GM20431 (cell line): ENCODE data around the gene MATN1.
"Not testable (repeated sequence)": the region's sequence is repeated elsewhere in the genome, so short reads cannot be mapped to it uniquely, and the experiment has no call there.

Source experiments
- in situ Hi-C: fragments of 300-500 bp; cut with MseI, MboI; formaldehyde crosslinking; loops from one replicate; pipeline ENCODE4 v1.15.0; 2020; ENCODE audit warnings: low sequenced_read_pairs; ENCODE audit not compliant: unreplicated experiment

Gene MATN1

DNA sequence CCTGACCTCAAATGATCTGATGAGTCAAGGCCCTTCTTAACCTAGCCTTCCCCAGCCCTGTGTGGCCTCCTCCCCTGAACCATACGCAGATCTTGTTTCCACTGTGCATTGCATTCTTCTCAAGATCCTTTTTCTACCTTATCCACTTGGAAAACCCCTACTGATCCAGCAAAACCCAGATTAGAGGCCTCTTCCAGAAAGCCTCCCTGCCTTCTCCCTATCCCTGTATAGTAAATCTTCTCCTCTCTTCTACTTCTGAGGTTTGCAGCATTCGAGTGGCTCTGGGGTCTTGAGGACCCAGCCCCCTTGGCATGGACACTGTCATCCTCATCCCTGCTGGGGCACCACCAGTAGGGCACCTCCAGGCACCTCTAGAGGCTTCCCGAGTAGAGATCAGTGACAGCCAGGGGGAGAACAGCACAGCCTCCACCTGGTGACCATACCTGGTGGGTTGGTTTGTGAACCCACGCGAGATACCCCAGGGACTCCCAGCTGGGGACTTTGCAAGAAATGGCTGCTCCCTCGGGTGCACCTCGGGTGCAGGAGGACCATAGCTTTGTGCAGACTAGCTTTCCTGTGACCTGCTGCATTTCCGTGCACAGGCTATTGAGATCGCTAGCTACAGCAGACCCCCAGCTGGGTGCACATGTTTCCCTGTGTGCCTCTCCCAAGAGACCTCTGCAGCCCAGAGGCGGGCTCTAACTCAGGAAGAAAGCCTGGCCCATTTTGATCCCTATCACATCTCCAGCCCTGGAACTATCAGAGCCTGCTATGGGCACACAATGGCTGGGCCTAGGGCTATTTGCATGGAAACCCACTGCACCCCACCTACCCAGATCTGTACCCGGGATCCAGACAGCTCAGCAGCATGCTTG is 34.2 kb downstream of the MATN1 start:
- in situ Hi-C loops = no loop called here

DNA sequence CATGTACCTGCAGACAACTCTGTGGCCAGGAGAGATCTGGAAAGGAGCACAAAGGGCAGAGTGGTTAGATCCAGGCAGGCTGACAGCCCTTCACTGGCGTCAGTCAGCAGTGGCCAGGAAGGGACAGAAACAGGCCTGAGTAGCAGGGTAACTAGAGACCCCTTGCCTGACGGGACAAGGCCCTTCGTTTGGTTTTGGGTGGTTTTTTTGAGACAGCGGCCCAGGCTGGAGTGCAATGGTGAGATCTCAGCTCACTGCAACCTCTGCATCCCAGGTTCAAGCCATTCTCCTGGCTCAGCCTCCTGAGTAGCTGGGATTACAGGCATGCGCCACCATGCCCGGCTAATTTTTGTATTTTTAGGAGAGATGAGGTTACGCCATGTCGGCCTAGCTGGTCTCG is 34.9 kb downstream of the MATN1 start:
- in situ Hi-C loops = not testable (repeated sequence)

DNA sequence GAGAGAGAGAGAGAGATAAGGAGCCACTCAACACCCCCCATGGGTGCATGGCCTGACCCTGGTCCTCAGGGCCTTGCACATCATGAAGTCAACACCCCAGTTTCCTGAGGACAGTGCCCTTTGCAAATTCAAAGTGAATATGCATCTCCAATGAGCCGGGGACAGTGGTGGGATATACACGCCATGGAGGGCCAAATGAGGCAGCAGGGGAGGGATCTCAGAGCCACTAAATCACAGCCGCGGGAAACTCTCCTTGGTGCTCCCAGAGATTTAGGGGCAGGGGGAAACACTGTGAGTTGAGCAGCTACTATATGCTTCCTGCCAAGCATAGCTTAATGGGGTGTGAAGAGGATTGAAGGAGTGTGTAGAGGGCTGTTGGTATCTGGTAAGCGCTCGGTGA is 35.5 kb downstream of the MATN1 start:
- in situ Hi-C loops = no loop called here

DNA sequence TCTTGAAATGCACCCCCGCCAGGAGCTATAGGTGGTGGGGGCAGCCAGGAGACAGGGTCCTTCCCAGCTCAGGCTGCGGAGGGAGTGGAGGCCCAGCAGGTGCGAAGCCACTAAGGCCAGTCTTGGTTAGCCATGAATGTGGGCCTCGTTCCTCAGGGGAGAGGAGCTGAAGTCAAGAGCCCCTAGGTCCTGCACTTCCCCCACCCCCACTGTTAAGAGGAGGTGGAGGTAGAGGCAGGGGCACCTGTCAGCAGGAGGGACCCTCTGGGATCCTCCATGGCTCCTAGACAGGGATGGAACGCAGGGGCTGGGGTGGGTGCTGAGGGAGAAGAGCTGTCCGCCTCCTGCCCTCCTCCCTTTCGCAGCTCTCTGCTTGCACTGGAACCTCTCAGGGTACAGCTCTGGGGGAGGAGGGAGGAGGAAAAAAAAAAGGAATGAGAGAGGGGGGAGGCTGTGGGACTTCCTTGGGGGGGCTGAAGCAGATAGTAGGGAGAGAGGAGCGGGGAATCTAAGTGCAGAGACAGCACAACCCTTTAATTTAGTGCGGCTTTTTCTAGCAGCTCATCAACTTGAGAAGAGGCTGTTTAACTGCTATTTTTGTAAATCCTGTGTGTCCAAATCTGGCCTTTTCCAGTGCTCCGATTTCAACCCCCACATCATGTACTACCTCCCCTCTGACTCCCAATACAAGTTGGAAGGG is 37.0 kb downstream of the MATN1 start:
- in situ Hi-C loops = no loop called here

- in situ Hi-C loops = no loop called here
These were observed 37.6 kb downstream of the MATN1 start for GRCh38 chr1:30685796-30686165.

- in situ Hi-C loops = no loop called here
These were observed 38.2 kb downstream of the MATN1 start for GRCh38 chr1:30684881-30685795.

DNA sequence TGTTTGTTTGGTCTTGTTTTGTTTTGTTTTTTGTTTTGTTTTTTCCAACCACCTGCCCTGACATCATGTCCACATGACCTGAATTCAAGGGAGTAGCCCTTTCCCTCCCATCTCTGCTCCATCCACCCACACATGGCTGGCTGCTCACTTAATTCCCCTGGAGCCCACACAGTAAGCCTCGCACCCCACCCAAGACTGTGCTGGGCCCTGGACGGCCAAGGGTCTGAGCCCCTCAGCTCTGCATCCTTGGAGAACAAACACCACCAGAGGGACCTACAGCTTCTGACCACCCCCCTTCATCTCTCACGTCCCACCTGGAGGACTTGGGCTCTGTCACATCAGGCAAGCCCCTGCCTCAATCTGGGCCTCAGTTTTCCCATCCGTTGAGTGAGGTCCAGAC is 39.1 kb downstream of the MATN1 start:
- in situ Hi-C loops = no loop called here

- in situ Hi-C loops = no loop called here
These were observed 39.7 kb downstream of the MATN1 start for GRCh38 chr1:30683699-30684098.

DNA sequence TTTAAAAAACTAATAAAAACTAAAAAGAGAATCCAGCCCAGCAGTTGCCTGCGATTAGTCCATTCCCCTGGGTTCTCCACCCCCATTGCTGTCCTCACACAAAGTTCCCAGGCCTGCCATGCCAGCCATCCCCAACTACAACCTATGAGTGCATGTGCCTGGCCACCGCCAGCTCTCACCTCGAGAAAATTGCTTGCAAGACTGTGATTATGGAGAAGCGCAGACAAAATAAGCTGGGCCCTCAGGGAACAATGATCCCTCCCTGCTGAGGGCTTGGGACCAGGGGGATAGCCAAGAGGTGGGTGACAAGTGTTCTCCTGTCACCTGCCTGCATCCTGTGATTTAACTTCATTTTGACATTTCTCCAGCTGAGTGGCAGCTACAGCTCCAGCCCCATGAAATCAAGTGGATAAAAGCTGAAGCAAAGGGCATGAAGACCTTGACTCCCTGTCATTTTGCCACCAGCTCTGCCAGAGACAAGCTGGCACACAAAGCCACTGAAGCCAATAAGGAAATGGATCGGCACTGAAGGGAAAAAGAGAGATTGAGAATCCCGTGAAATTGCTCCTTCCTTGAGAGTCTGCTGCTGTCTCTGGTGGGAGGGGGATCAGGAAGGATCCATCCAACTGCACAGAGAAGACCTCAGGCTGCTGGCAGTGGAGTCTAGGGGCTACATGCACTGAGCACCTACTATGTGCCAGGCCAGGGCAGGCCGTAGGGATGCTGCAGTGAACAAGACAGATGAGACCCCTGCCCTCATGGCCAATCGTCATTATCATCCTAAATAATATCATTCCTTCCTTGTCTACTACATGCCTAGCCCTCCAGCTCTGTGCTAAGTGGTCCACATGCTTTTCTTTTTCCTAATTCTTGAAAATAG is 40.7 kb downstream of the MATN1 start:
- in situ Hi-C loops = no loop called here

GRCh38 chr1:30681782-30682181 is 41.6 kb downstream of the MATN1 start:
- in situ Hi-C loops = no loop called here

DNA sequence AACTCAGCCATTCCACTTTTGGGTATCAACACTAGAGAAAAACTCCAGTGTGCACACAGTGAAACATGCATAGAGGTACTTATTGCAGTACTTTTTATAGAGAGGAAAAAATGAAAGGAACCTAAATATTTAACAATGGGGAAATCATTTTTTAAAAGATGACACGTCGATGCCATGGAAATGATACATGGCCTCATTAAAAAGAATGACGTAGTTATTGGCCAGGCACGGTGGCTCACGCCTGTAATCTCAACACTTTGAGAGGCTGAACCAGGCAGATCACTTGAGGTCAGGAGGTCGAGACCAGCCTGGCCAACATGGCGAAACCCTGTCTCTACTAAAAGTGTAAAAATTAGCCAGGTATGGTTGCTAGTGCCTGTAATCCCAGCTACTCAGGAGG is 42.5 kb downstream of the MATN1 start:
- in situ Hi-C loops = no loop called here

DNA sequence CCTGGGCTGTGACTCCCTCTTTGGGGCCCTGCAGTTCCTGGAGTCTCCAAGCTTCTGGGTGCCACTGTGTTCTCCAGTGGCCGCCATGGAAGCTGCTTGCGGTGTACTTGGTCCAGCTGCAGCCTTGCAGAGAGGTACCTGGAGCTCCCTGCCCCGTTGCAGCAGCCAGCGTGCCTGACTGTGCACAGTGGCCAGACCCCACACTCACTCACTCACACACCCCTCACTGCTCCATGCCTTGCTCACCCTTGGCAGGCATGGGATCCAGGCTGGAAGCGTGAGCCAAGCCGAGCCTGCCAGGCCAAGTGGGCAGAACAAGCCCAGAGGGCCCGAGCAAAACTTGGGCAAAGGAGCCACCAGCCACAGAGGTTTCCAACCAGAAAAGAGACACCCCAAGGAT is 43.0 kb downstream of the MATN1 start:
- in situ Hi-C loops = no loop called here

DNA sequence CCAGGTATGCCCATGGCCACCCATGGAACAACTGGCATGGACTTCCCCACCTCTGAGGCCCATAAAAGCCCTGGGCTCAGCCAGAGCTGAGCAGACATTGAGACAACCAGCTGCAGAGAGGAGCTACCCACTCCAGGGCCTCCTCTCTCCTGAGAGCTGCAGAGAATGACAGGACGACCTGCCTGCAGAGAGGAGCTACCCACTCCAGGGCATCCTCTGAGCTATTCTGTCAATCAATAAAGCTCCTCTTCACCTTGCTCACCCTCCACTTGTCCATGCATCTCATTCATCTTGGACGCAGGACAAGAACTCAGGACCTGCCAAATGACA is 43.4 kb downstream of the MATN1 start:
- in situ Hi-C loops = no loop called here

GRCh38 chr1:30679201-30679975 is 44.0 kb downstream of the MATN1 start:
- in situ Hi-C loops = no loop called here

DNA sequence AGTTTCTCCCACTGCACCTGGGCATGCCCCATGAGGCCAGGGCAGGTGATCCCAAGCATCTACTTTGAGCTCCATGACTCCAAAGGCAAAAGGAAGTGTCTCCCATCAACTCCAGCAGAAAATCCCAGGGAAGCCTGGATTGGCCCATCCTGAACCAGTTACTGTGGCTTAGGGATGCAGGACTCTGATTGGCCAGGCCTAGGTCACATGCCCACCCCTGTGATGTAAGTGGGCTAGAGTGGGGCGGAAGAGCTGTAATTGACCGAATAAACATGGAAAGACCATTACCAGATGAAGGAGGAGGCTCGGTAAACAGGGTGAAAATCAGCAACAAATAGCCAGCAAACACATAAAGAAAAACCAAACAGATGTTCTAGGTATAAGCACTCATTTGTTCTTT is 45.2 kb downstream of the MATN1 start:
- in situ Hi-C loops = no loop called here

DNA sequence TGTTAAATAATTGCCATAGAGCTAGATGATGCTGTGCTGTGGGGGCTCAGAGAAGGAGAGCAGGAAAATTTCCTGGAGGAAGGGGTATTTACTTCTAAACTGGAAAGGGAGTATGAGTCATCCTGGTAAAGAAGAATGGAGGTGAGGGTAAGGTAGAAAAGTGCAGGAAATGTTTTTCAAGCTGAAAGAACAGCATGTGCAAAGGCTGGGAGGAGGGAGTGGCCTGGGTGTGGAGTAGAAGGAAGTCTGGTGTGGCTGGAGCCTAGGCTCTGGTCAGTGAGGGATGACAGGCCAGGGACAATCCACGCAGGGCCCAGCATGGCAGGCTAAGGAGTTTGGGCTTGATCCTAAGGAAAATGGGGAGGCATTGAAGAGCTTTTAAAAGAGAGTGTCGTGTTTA is 45.9 kb downstream of the MATN1 start:
- in situ Hi-C loops = no loop called here

DNA sequence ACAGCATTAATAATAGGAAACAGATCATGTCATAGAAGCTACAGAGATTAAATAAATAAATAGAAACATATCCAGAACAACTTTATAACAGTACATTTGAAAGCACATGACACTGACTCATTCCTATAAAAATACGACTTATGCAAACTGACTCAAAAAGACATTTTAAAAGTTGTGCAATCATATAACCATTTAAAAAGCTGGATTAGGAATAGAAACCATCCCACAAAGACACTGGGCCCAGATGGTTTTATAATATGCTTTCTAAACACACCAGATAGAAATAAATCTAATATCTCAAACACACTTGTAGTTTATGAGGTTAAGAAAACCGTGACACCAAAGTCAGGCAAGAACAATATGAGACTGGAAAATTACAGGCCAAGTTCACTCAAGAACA is 47.6 kb downstream of the MATN1 start:
- in situ Hi-C loops = no loop called here

DNA sequence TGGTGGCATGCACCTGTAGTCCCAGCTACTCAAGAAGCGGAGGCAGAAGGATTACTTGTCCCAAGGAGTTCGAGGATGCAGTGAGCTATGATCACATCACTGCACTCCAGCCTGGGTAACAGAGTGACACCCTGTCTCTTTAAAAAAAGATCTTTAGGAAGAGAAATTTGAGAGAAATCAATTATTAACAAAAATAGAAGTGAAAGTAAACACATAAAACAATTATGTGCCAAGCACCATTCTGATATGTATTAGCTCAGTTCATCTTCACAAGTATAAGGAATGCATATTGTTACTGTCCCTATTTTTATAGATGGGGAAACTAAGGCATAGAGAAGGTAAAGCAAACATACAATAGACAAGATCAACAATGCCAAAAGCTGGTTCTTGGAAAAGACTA is 48.1 kb downstream of the MATN1 start:
- in situ Hi-C loops = no loop called here

DNA sequence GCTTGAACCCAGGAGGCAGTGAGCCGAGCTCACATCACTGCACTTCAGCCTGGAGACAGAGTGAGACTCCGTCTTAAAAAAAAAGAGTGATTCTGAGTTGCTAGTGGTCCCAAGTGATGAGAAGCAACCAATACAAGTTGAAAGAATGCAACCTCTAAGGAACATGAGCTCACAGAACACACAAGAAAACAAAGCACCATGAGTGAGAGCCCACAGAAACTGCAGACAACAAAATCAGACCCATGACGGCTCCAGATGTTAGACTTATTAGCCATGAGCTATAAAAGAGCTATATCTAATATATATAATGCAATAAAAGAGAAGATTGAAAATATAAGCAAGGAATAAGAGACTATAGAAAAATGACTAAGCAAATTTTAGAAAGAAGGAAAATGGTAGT is 50.0 kb downstream of the MATN1 start:
- in situ Hi-C loops = no loop called here
